ENCODE data around the gene ARHGAP28.

GRCh38 chr18:6785411-6785810, 55.9 kb downstream of the ARHGAP28 start:
- TF ChIP-seq CTCF (IDR thresholded peaks at IDR 0.05) (no peak), POLR2A (IDR thresholded peaks at IDR 0.05) (no peak)
